ENCODE data around the gene GPR32.
A peak's percentile ranks its signal among the peaks of the same experiment; 100 is the strongest.

DNA sequence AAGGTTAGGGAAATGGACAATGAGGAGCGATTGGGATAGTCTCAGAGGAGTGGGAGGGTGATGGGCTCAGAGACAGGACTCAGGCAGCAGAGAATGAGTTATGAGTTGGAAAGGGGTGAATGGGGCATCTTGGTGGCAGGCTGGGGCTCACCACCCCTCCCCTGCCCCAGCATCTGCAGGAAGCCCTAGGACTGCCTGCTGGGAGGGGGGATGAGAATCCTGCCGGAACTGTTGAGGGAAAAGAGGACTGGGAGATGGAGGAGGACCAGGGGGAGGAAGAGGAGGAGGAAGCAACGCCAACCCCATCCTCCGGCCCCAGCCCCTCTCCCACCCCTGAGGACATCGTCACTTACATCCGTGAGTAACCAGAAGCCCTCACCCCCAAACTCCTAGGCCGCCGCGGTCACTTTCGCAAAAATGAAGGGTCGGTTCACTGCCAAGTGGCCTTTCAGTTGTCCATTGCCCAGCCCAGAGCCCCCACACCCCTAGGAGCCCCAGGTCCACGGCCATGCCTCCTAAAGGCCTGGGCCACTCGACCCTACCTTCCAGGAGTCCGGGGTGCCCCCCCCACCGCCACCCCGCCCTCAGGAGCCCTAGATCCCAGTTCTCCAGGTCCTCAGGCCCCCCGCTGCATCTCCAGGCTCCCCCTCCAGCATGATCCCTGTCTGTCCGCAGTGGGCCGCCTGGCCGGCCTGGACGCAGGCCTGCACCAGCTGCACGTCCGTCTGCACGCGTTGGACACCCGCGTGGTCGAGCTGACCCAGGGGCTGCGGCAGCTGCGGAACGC is 46.3 kb upstream of the GPR32 start:
- TF ChIP-seq CTCF (IDR thresholded peaks at IDR 0.05) (no peak), EZH2 (IDR thresholded peaks at IDR 0.05) (no peak), EZH2phosphoT487 (IDR thresholded peaks at IDR 0.05) (peak; percentile 21)

Data from neural progenitor cell (in vitro differentiated cells).